ENCODE results near the gene A3GALT2.

DNA sequence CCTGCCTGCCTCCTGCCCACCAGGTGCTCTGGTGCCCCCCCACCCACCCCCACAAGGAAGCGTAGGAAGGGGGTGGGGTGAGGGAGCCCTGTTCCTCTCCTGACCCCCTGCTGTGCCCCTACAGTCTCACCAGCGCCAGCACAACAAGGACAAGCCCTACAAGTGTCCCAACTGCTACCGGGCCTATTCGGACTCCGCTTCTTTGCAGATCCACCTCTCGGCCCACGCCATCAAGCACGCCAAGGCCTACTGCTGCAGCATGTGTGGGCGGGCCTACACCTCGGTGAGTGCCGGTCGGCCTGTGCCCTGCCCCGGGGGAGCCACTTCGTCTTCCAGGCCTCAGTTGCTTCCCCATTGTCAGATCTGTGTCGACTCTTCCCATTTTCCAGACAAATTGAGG lies 25.9 kb downstream of the A3GALT2 start:
- TF ChIP-seq TAF1 (IDR thresholded peaks at IDR 0.05; ENCODE audit: borderline replicate concordance, insufficient read depth, low read length) = no peak
- TF ChIP-seq, protein P1, sequence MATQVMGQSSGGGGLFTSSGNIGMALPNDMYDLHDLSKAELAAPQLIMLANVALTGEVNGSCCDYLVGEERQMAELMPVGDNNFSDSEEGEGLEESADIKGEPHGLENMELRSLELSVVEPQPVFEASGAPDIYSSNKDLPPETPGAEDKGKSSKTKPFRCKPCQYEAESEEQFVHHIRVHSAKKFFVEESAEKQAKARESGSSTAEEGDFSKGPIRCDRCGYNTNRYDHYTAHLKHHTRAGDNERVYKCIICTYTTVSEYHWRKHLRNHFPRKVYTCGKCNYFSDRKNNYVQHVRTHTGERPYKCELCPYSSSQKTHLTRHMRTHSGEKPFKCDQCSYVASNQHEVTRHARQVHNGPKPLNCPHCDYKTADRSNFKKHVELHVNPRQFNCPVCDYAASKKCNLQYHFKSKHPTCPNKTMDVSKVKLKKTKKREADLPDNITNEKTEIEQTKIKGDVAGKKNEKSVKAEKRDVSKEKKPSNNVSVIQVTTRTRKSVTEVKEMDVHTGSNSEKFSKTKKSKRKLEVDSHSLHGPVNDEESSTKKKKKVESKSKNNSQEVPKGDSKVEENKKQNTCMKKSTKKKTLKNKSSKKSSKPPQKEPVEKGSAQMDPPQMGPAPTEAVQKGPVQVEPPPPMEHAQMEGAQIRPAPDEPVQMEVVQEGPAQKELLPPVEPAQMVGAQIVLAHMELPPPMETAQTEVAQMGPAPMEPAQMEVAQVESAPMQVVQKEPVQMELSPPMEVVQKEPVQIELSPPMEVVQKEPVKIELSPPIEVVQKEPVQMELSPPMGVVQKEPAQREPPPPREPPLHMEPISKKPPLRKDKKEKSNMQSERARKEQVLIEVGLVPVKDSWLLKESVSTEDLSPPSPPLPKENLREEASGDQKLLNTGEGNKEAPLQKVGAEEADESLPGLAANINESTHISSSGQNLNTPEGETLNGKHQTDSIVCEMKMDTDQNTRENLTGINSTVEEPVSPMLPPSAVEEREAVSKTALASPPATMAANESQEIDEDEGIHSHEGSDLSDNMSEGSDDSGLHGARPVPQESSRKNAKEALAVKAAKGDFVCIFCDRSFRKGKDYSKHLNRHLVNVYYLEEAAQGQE (IDR thresholded peaks at IDR 0.05; ENCODE audit: insufficient read depth in 1 of 2, low read depth in 2 of 2, low read length in 2 of 2) = no peak
